Muscle of leg (tissue), 11 donors: Measurements from ENCODE around the gene PRKG1. TPM values are rescaled to one million over a fixed set of nuclear protein-coding genes. Genes with fewer than 3 reads are reported as not detected.
A peak's percentile ranks its signal among the peaks of the same experiment; 100 is the strongest.

ENCODE experiments used
- DNase-seq: peaks from one replicate; pipeline ENCODE4 v3.0.0; 2013
- H3K27ac ChIP-seq: one replicate; pipeline ENCODE4 v1.5.1; 2013; ENCODE audit warnings: mild to moderate bottlenecking, low read length, control low read depth
- H3K27me3 ChIP-seq: one replicate; pipeline ENCODE4 v1.6.1; 2013; ENCODE audit warnings: low read length; ENCODE audit not compliant: control insufficient read depth, insufficient read depth
- H3K36me3 ChIP-seq: one replicate; pipeline ENCODE4 v1.6.1; 2013; ENCODE audit warnings: low read length; ENCODE audit not compliant: control insufficient read depth, insufficient read depth
- H3K4me1 ChIP-seq: one replicate; pipeline ENCODE4 v1.6.1; 2013; ENCODE audit warnings: low read length; ENCODE audit not compliant: control insufficient read depth, insufficient read depth
- H3K4me3 ChIP-seq: one replicate; pipeline ENCODE4 v1.5.1; 2013; ENCODE audit warnings: low read length, control low read depth
- H3K9me3 ChIP-seq: replicated peaks from 2 replicates; pipeline ENCODE4 v1.6.1; 2013; ENCODE audit warnings: low read depth, low read length; ENCODE audit not compliant: control insufficient read depth
- WGBS: methylation state at CpG from one replicate; pipeline ENCODE4 v1.1.5; 2013; ENCODE audit warnings: missing lambda C conversion rate; ENCODE audit not compliant: insufficient coverage; 5-methylcytosine and 5-hydroxymethylcytosine counted together
- polyA plus RNA-seq, 8 donors: library from polyadenylated mRNA; unstranded; fragments of 120-200 nt; gene quantifications; one replicate each; pipeline versions ENCODE4 v1.2.1 to v1.2.3, GENCODE V29; 2013; ENCODE audit warnings: inconsistent platforms in 1 of 8, low replicate concordance in 1 of 8; ENCODE audit not compliant: insufficient read length in 8 of 8, insufficient read depth in 1 of 8
- total RNA-seq: library from RNA; stranded (reverse); fragments of 120-200 nt; gene quantifications from one replicate; pipeline ENCODE4 v1.2.4, GENCODE V29; 2013

Gene PRKG1
- total and polyA plus RNA-seq, 9 donors = 23.3 to 59.2 (median 50.3) TPM

DNA sequence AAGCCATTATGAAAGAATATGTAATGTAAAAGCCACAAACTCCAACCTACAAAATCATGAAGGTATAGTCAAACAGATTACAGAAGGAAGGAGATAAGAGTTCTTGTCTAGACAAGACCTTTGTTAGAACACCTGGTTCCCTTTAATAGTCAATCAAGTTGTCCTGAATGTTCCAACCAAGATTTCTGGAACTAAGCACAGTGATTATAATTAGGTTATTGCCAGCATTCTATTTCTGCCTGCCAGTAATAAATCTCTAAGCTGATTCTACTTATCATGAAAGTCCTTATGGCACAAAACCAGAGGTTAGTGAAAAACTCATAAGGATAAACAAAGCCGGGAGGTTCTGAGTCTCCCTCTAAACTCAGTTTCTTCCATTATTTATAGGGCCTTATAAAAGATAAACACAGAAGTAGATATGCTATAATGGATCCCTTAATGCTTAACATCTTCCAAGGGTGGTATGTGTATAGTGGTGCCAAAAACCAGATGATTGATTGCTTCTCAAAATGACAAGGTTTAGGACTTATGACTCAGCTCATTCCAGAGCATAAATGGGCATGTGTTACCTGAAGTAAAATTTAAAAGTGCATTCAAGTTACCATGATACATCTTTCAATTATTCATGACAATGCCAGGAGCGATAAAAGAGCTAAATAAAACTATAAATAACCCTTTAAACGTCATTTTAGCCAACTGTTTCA is 387.9 kb downstream of the PRKG1 start:
- H3K27me3 ChIP-seq = no peaks in the 10 kb centered on the region
- no peak overlapping the region for H3K4me3 ChIP-seq
- no peaks in the 10 kb centered on the region for H3K9me3 ChIP-seq
- no peaks in the 10 kb centered on the region for H3K36me3 ChIP-seq
- no peak overlapping the region for H3K27ac ChIP-seq
- no peaks in the 10 kb centered on the region for H3K4me1 ChIP-seq
- no CpG with 5 or more reads among the region's 3 CpGs for WGBS
- DNase-seq = no peak

DNA sequence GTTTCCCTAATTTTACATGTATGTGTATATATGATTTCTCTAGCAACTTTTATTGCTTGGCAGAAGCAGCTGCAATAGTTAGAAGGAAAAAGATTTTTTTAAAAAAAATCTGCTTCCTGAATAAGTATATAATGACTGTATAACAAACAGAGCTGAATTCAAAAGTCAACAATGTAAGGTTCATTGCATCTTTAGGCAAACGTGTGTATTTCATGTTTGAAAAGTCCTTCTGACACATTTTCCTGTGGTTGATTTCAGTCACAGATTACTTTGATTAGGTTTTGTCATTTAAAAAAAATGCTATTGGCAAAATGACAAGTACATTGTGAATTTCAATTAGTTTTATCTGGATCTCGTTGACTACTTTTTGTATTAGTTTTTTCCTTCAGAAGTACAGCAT is 394.1 kb downstream of the PRKG1 start:
- no CpG with 5 or more reads among the region's 2 CpGs for WGBS
- Histone ChIP-seq H3K9me3 (no peaks in the 10 kb centered on the region), H3K4me1 (no peaks in the 10 kb centered on the region), H3K36me3 (no peaks in the 10 kb centered on the region), H3K27me3 (no peaks in the 10 kb centered on the region), H3K27ac (no peak overlapping the region), H3K4me3 (no peak overlapping the region)
- no peak for DNase-seq

DNA sequence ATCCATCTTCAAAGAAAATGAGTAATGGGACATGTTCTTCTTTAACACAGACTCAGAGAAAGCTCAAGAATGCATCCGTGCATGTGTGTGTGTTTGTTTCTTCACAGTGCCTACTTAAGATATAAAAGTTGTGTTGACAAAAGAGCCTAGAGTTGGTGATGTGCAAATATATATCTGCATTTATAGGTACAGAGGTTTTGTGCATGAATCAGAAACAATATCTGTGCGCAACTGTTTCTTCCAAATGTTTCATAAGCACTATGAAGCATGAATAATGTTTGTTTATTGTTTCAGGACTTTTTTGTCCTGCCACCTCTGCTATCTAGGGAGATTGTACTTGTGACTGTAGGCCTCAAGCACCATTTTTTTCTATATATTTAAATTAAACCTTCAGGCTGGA is 395.4 kb downstream of the PRKG1 start:
- no peaks in the 10 kb centered on the region for H3K9me3 ChIP-seq
- H3K27ac ChIP-seq = no peak overlapping the region
- H3K36me3 ChIP-seq = no peaks in the 10 kb centered on the region
- no peaks in the 10 kb centered on the region for H3K4me1 ChIP-seq
- no peak for DNase-seq
- H3K4me3 ChIP-seq = no peak overlapping the region
- no CpG with 5 or more reads among the region's 2 CpGs for WGBS
- no peaks in the 10 kb centered on the region for H3K27me3 ChIP-seq

DNA sequence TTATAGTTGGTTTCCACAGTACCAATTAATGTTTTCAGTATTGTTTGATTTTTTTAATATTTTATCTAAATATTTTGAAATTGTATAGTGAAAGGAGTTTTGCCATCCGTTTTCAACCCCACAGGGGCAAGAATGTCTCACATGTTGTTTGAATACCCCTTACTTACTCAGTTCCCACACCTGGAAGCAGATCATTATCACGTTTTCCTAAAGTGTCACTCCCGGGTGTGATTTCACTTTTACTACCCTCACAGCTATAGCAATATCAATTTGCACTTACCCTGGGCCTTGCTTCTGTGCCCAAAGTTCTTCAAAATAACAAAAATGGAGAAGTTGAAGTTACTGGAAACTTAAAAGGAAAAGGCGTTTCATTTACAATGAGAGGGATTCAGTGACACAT is 397.0 kb downstream of the PRKG1 start:
- no CpG with 5 or more reads among the region's 4 CpGs for WGBS
- DNase-seq = no peak

DNA sequence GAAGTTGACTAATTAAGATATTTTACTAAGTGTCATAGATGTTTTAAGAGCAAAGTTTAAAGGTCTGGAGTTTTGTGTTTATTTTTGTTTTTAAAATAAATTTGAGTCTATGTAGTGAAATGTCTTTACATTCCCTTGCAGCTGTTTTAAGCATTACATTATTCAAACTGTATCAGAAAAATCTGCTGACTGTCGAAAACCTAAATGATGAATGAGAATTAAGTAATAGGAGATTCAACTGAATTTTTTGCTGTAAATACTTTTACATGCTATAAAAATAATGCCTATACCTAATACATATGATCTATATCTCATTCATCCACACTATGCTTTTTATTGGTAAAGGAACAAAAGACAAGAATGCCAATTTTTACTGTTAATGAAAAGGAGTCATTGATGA is 397.9 kb downstream of the PRKG1 start:
- Histone ChIP-seq H3K9me3 (no peaks in the 10 kb centered on the region), H3K27me3 (no peaks in the 10 kb centered on the region), H3K27ac (no peak overlapping the region), H3K4me3 (no peak overlapping the region), H3K36me3 (no peaks in the 10 kb centered on the region), H3K4me1 (no peaks in the 10 kb centered on the region)
- WGBS = no CpG with 5 or more reads among the region's 1 CpG
- DNase-seq = no peak

More for the DNA sequence above, 397.0 kb downstream of the PRKG1 start:
- Histone ChIP-seq H3K27ac (no peak overlapping the region), H3K4me3 (no peak overlapping the region), H3K4me1 (no peaks in the 10 kb centered on the region), H3K27me3 (no peaks in the 10 kb centered on the region), H3K36me3 (no peaks in the 10 kb centered on the region), H3K9me3 (no peaks in the 10 kb centered on the region)

DNA sequence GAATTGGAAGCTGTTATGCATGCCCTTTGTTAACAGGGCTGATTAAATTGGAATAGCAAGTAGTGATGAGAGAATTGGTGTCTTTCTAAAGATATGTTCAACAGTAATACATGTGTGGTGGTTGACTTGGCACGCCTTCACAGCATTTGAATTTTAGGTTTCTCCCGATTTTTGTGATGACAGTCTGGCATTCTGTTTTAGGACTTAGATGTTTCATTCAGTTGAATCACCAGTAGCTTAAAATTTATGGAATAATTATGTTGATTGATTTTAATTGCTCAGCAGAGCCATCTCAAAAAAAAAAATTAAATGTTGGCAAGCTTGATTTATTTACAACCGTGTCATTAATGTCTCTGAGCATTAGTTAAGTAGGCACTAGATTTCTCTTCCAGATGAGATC is 405.4 kb downstream of the PRKG1 start:
- Histone ChIP-seq H3K4me1 (no peaks in the 10 kb centered on the region), H3K27ac (no peak overlapping the region), H3K9me3 (no peaks in the 10 kb centered on the region), H3K27me3 (no peaks in the 10 kb centered on the region), H3K36me3 (no peaks in the 10 kb centered on the region), H3K4me3 (no peak overlapping the region)
- DNase-seq = no peak
- 100% methylated on average over 1 of the region's 3 CpGs for WGBS

DNA sequence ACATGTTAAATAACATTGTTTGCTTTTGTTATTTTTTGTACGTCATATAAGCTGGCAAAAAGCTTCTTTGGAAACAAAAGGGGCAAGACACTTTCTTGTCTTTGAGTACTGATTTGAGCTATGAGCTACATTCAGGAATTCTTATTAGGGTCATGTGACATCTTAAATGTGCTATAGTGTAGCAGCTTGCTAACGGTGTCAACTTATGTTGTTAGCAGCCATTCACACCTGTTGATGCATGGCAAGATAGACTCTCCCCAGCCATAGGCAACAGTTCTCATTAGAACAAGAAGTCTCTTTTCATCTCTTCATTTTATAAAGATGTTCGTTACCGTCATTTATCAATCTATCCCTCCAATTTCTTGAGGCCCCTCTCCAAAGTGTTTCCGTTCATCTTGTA is 411.4 kb downstream of the PRKG1 start:
- H3K27ac ChIP-seq = no peak overlapping the region
- H3K27me3 ChIP-seq = no peaks in the 10 kb centered on the region
- no peaks in the 10 kb centered on the region for H3K9me3 ChIP-seq
- 67% methylated on average over 1 of the region's 5 CpGs for WGBS
- H3K4me3 ChIP-seq = no peak overlapping the region
- no peak for DNase-seq
- H3K4me1 ChIP-seq = no peaks in the 10 kb centered on the region
- no peaks in the 10 kb centered on the region for H3K36me3 ChIP-seq

DNA sequence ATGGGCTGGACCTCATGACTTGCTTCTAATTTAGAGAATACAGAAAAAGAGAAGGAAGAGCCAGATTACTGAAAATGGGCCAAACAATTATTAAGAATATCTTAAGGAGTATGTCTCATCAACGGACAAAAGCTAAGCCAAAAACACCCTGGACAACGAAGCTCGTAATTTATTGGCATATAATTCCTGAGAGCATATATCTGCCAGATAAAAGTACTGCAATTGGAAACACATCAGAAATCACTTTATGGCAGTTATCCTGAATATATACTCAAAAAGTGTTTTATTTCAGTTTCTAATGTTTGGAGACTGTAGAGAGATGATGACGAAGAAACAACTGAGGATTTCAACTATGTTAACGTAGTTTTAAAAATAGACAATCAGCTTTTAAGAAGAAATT is 413.3 kb downstream of the PRKG1 start:
- H3K9me3 ChIP-seq = no peaks in the 10 kb centered on the region
- peak; percentile 67 for DNase-seq
- H3K27me3 ChIP-seq = no peaks in the 10 kb centered on the region
- H3K4me1 ChIP-seq = no peaks in the 10 kb centered on the region
- no CpG with 5 or more reads among the region's 5 CpGs for WGBS
- H3K27ac ChIP-seq = no peak overlapping the region
- H3K36me3 ChIP-seq = no peaks in the 10 kb centered on the region
- no peak overlapping the region for H3K4me3 ChIP-seq

DNA sequence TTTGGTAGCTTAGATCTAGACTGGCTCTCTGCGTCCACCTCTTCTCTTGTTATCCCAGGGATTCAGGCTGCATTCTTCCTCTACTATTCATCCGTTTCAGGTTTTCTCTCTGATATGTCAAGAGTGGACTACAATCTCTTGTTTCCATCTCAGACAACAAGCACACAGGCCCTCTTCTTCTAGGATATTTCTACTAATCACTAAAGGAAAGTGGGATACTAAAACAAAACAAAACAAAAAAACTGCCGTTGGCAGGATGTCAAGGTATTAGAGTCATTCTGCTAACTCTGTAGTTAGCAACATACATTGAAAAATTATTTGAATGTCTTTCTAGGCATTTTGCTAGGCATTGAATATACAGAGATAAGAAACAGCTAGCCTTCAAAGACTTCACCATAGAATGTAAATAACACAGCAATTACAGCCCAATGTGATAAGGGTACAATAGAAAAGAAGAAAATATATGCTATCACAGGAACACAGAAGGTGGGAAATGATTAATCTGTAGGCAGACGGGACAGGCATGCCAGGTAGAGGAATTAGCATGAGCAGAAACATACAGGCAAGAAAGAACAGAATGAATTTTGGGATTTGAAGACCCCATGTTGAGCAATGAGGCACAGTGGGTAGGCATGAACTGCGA is 414.6 kb downstream of the PRKG1 start:
- no peak for DNase-seq

DNA sequence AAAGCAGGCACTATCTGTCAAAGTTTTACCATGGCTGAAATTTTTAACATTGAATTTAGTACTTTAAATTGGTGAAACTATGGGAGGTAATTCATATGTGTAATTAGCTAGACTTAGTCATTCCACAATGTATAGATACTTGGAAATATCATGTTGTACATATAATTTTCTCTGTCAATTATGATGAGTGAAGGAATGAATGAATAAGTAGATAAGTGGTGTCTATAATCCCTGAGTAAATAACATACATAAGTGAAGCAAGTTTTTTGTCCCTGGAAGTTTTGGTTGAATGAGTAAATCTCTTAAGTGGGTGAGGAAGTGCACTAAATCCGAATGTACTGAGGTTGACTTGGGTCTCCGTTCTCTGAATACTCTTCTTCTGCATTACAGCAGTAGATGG is 424.1 kb downstream of the PRKG1 start:
- DNase-seq = no peak
- Histone ChIP-seq H3K27me3 (no peaks in the 10 kb centered on the region), H3K27ac (no peak overlapping the region), H3K4me1 (no peaks in the 10 kb centered on the region), H3K4me3 (no peak overlapping the region), H3K36me3 (no peaks in the 10 kb centered on the region), H3K9me3 (no peaks in the 10 kb centered on the region)
- no CpG with 5 or more reads among the region's 2 CpGs for WGBS

More for the DNA sequence above, 414.6 kb downstream of the PRKG1 start:
- H3K36me3 ChIP-seq = no peaks in the 10 kb centered on the region
- H3K27me3 ChIP-seq = no peaks in the 10 kb centered on the region
- H3K27ac ChIP-seq = no peak overlapping the region
- no peaks in the 10 kb centered on the region for H3K9me3 ChIP-seq
- no peak overlapping the region for H3K4me3 ChIP-seq
- 77% methylated on average over 2 of the region's 5 CpGs for WGBS
- H3K4me1 ChIP-seq = no peaks in the 10 kb centered on the region
